HFF-Myc (cell line): ENCODE results near the gene B3GNT7.
"Not testable (repeated sequence)": the region's sequence is repeated elsewhere in the genome, so short reads cannot be mapped to it uniquely, and the experiment has no call there.

Source experiments
- DNase-seq: peaks from one replicate; pipeline ENCODE4 v3.0.0-alpha.2; 2011; ENCODE audit warnings: low read depth; ENCODE audit errors: extremely low read depth
- H3K4me3 ChIP-seq: replicated peaks from 2 replicates; pipeline ENCODE4 v1.5.1; 2011; ENCODE audit warnings: low read depth, mild to moderate bottlenecking, control low read depth, low read length
- CTCF ChIP-seq: IDR thresholded peaks from 2 replicates; pipeline ENCODE4 v1.5.1; 2012; ENCODE audit warnings: mild to moderate bottlenecking, low read depth, low read length, control low read depth; ENCODE audit errors: missing control alignments

B3GNT7 gene

GRCh38 chr2:231423176-231423575 is 27.7 kb downstream of the B3GNT7 start:
- no peak for DNase-seq
- no peak overlapping the region for H3K4me3 ChIP-seq
- TF ChIP-seq CTCF = no peak

DNA sequence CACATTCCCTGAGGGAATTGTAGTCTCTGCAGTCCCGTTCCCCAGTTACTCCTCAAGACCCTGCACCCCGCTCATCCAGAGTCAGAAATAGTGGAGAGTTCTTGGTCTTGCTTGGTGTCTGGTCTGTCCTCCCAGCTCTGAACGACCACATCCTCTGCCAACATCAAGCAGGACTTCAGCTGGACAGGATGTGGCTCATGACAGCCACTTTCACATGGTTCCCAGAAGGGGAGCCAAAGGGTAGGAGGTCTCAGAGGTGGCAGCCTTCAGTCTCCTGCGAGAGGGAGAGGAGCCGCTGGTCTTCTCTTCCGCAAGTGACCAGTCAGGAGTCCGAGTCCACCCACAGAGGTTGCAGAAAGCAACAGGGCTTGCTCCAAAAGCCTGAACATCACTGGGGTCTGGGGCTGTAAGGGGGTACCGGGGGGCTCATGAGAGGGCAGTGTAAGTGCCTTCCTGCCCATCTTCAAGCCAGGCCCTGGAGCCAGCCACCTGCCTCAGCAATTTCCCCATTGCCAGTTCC is 29.8 kb downstream of the B3GNT7 start:
- TF ChIP-seq CTCF = no peak
- H3K4me3 ChIP-seq = no peak overlapping the region
- no peak for DNase-seq

DNA sequence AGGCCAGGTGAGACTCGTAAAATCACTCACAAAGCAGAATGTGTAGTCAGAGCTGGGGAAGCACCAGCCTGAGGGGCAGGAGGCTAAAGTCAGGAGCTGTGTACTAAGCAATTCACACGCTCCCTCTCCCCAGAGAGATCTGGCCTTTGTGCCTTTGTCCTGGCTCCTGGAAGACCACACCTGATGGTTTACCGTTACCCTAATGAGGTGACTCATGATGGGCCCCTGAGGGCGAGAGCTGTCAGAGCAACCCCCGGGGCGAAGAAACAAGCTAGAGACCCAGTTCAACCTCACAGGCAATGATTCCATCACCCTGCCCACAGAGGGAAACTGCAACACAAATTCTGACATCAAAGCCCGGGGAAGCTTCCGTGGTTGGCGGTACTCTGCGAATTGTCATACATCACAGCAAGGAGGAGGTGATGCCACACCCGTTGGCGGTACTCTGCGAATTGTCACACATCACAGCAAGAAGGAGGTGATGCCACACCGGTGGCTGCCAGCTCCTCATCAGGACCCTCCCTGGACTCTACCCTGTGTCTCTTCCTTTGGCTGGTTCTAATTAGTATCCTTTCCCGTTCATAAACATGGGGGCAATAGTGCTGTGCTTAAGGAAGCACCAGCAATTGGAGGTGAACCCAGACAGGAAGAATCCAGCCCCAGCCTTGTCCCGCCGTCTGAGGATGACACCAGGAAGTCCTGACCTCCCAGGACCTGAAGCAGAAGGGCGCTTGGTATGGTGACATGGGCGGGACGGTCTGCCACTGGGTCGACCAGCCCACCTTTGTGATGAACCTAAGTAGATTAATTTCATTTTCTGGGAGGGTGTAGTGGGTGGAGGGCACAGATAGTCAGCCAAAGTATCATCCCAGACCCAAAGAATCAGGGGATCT is 30.5 kb downstream of the B3GNT7 start:
- no peak overlapping the region for H3K4me3 ChIP-seq
- no peak for TF ChIP-seq CTCF
- no peak for DNase-seq

DNA sequence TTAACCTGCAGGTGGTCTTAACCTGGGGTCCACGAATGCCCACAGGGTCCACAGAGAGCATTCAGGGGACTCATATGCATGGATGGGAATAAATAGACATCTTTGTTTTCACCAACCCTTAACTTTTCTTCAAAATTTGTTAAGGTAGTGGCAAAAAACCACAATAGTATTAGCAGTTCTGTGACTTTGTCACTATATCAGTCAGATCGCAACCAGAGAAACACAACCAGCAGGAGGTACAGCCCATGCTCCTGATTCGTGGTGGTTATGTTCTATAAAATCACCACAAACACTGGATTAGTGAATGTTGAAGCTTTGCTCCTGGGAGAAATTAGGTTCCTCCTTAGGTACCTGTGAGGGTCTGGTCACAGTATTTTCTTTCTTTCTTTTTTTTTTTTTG is 31.6 kb downstream of the B3GNT7 start:
- TF ChIP-seq CTCF = no peak
- H3K4me3 ChIP-seq = no peak overlapping the region
- DNase-seq = no peak

DNA sequence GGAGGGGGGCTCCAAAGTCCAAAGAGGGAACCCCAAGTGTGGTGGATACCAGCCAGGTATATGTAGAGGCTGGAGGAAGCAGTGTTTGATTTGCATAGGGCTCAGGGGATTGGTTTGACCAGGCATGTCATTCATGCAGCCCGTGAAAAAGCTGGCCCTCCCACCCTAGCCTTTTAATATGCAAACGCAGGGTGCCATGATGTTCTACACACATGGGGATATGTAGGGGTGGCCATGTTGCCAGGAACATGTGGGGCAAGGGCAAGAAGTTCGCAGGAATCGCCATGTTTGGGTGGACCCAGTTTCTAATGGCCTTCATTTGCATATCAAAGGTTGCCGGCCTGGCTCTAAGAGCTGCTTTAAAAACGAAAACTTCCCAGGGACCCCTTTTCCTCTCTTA is 33.6 kb downstream of the B3GNT7 start:
- TF ChIP-seq CTCF = no peak
- no peak for DNase-seq
- H3K4me3 ChIP-seq = no peak overlapping the region

DNA sequence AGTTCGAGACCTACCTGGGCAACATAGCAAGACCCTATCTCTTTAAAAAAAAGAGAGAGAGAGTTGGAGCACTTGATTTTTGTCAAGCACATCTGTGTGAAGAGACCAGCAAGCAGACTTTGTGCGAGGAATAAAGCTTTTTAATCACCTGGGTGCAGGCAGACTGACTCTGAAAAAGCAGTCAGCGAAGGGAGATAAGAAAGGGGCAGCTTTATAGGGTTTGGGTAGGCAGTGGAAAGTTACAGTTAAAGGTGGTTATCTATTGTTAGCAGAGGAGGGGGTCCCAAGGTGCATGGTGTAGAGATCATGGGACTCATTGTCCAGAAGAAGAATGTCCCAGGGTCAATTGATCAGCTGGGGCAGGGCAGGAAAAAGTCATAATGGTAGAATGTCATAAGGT is 34.4 kb downstream of the B3GNT7 start:
- no peak overlapping the region for H3K4me3 ChIP-seq
- TF ChIP-seq CTCF = no peak
- DNase-seq = no peak

- not testable (repeated sequence) for DNase-seq, H3K4me3 ChIP-seq
Observed at GRCh38 chr2:231430437-231430836, 34.9 kb downstream of the B3GNT7 start.
